Activated gamma-delta T cell (primary cell): ENCODE measurements around the gene GMDS.

Source experiments
- DNase-seq: peaks from one replicate; lab custom pipeline; 2025; lab: John Stamatoyannopoulos, UW

GMDS gene

GRCh38 chr6:2178125-2178524 lies 67.3 kb downstream of the GMDS start:
- DNase-seq, result no peak

- DNase-seq, result no peak
Measured at GRCh38 chr6:2175825-2176224, 69.6 kb downstream of the GMDS start.

GRCh38 chr6:2173203-2173961 lies 72.0 kb downstream of the GMDS start:
- DNase-seq, result no peak

- DNase-seq, result no peak
Measured at GRCh38 chr6:2171728-2172127, 73.7 kb downstream of the GMDS start.

- no peak for DNase-seq
Measured at GRCh38 chr6:2168480-2168879, 76.9 kb downstream of the GMDS start.

- DNase-seq, result no peak
Measured at GRCh38 chr6:2166717-2167116, 78.7 kb downstream of the GMDS start.

GRCh38 chr6:2165286-2165685 lies 80.1 kb downstream of the GMDS start:
- DNase-seq, result no peak

GRCh38 chr6:2164481-2164880 lies 80.9 kb downstream of the GMDS start:
- no peak for DNase-seq

- DNase-seq, result no peak
Measured at GRCh38 chr6:2162079-2162445, 83.3 kb downstream of the GMDS start.

- no peak for DNase-seq
Measured at GRCh38 chr6:2158596-2159271, 86.7 kb downstream of the GMDS start.

GRCh38 chr6:2157441-2158127 lies 87.8 kb downstream of the GMDS start:
- DNase-seq, result no peak

- DNase-seq, result no peak
Measured at GRCh38 chr6:2155206-2155605, 90.2 kb downstream of the GMDS start.

GRCh38 chr6:2149361-2150006 lies 95.9 kb downstream of the GMDS start:
- DNase-seq, result no peak

- no peak for DNase-seq
Measured at GRCh38 chr6:2148748-2149147, 96.7 kb downstream of the GMDS start.

GRCh38 chr6:2147766-2148448 lies 97.5 kb downstream of the GMDS start:
- DNase-seq, result no peak

GRCh38 chr6:2147261-2147660 lies 98.1 kb downstream of the GMDS start:
- no peak for DNase-seq

- no peak for DNase-seq
Measured at GRCh38 chr6:2144210-2144609, 101.2 kb downstream of the GMDS start.

- DNase-seq, result no peak
Measured at GRCh38 chr6:2141644-2142290, 103.6 kb downstream of the GMDS start.

GRCh38 chr6:2140438-2141128 lies 104.8 kb downstream of the GMDS start:
- DNase-seq, result no peak

- DNase-seq, result no peak
Measured at GRCh38 chr6:2135401-2135800, 110.0 kb downstream of the GMDS start.

- no peak for DNase-seq
Measured at GRCh38 chr6:2134554-2134953, 110.9 kb downstream of the GMDS start.
